ENCODE data around the gene TXLNB. TPM values are rescaled to one million over a fixed set of nuclear protein-coding genes. Genes with fewer than 3 reads are reported as not detected.

TXLNB gene
- total and polyA plus RNA-seq, 10 donors = 1.2 to 6.6 (median 3.1) TPM

DNA sequence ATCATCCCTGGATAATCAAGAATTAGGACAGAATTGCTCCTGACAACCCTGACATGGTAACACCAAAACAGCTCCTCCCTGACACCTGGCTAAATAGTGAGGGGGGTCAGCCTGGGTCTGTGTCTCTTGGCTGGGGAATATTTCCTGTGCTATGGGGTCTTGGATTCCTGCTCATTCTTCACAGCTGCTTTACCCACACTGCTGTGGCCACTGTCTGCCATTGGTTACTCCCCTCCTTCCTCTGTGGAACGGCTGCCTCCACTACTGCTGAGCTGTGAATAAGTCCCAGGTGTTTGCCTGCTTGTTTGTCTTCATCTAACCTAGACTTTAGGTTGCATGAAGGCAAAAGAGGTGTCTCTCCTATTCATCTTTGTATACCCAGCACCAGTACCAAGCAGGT lies 33.9 kb upstream of the TXLNB start:
- DNase-seq = no peak
- H3K27me3 ChIP-seq (replicated peaks in 1 of 7) = no peaks in the 10 kb centered on the region
- TF ChIP-seq POLR2AphosphoS5 (IDR thresholded peaks at IDR 0.05) (no peak), POLR2A (IDR thresholded peaks at IDR 0.05) (no peak)
- TF ChIP-seq, protein P1, sequence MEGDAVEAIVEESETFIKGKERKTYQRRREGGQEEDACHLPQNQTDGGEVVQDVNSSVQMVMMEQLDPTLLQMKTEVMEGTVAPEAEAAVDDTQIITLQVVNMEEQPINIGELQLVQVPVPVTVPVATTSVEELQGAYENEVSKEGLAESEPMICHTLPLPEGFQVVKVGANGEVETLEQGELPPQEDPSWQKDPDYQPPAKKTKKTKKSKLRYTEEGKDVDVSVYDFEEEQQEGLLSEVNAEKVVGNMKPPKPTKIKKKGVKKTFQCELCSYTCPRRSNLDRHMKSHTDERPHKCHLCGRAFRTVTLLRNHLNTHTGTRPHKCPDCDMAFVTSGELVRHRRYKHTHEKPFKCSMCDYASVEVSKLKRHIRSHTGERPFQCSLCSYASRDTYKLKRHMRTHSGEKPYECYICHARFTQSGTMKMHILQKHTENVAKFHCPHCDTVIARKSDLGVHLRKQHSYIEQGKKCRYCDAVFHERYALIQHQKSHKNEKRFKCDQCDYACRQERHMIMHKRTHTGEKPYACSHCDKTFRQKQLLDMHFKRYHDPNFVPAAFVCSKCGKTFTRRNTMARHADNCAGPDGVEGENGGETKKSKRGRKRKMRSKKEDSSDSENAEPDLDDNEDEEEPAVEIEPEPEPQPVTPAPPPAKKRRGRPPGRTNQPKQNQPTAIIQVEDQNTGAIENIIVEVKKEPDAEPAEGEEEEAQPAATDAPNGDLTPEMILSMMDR (IDR thresholded peaks at IDR 0.05 in 8 of 11, conservative IDR thresholded peaks at IDR 0.05 in 3 of 11) = no peak
- no peak overlapping the region for H3K4me3 ChIP-seq
- no peaks in the 10 kb centered on the region for H3K36me3 ChIP-seq
- intact Hi-C loops (cut with DNase I; ENCODE audit: low total_unique reads) = no loop called here
- H3K27ac ChIP-seq = peak overlapping the region in 7 of 8 donors; percentile 2 to 93 (median 88)
- peaks cover 0 to 6% (median 0%) of the 10 kb centered on the region in 8 donors for H3K9me3 ChIP-seq
- peaks cover 18 to 46% (median 36%) of the 10 kb centered on the region in 6 donors for H3K4me1 ChIP-seq
- 14 to 33% (median 20%) methylated on average over 1 of the region's 1 CpG for WGBS, 5 donors

DNA sequence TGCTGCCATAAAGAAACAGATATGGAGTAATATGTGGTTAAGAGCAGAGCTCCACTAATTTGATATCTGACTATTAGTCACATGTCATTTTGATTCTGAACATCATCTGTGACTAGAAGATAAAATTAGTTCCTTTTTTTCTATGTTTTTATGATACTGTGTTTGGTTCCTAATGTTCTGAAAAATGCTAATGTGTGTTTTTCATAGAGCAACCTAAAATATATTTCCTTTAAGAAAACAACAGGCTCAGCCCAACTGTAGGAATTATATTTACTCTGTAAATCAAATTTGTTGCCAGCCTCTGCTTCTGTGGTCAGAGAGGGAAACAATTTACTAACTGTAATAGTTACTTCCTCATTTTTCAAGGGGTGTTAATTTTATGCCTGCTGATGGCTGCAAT lies 33.3 kb upstream of the TXLNB start:
- no peak for DNase-seq
- intact Hi-C loops (cut with DNase I; ENCODE audit: low total_unique reads) = no loop called here
- Histone ChIP-seq H3K4me3 (peak overlapping the region in 1 of 8 donors; percentile 72), H3K27me3 (replicated peaks in 1 of 7) (no peaks in the 10 kb centered on the region), H3K9me3 (peaks cover 0 to 6% (median 0%) of the 10 kb centered on the region in 8 donors), H3K4me1 (peaks cover 18 to 46% (median 36%) of the 10 kb centered on the region in 6 donors), H3K27ac (peak overlapping the region; percentile 15 to 93 (median 88)), H3K36me3 (no peaks in the 10 kb centered on the region)
- TF ChIP-seq POLR2A (IDR thresholded peaks at IDR 0.05) (no peak), POLR2AphosphoS5 (IDR thresholded peaks at IDR 0.05) (no peak)
- TF ChIP-seq, protein P1 (IDR thresholded peaks at IDR 0.05 in 8 of 11, conservative IDR thresholded peaks at IDR 0.05 in 3 of 11) = no peak

DNA sequence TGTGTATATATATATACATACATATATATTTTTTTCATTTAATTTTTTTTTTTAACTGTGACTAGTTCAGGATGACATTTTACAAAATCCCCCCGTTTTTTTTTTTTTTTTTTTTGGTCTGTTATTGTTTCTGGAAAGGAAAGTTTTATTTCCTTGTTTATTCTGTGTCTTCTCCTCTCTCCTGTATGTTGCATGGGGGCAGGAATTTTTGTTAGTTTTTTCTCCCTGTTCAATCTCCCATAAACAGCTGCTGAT lies 32.4 kb upstream of the TXLNB start:
- no peak for DNase-seq
- peak overlapping the region; percentile 6 to 93 (median 88) for H3K27ac ChIP-seq
- peak overlapping the region in 6 of 8 donors; percentile 20 to 72 (median 40) for H3K4me3 ChIP-seq
- H3K27me3 ChIP-seq (replicated peaks in 1 of 7) = no peaks in the 10 kb centered on the region
- TF ChIP-seq, protein P1 (IDR thresholded peaks at IDR 0.05 in 8 of 11, conservative IDR thresholded peaks at IDR 0.05 in 3 of 11) = no peak
- TF ChIP-seq POLR2AphosphoS5 (IDR thresholded peaks at IDR 0.05) = no peak
- TF ChIP-seq POLR2A (IDR thresholded peaks at IDR 0.05) = no peak
- 0 to 18% (median 7%) methylated on average over 1 of the region's 1 CpG for WGBS, 5 donors
- H3K9me3 ChIP-seq = peaks cover 0 to 5% (median 0%) of the 10 kb centered on the region in 8 donors
- peaks cover 18 to 46% (median 36%) of the 10 kb centered on the region in 6 donors for H3K4me1 ChIP-seq
- no peaks in the 10 kb centered on the region for H3K36me3 ChIP-seq
- intact Hi-C loops (cut with DNase I; ENCODE audit: low total_unique reads) = no loop called here

DNA sequence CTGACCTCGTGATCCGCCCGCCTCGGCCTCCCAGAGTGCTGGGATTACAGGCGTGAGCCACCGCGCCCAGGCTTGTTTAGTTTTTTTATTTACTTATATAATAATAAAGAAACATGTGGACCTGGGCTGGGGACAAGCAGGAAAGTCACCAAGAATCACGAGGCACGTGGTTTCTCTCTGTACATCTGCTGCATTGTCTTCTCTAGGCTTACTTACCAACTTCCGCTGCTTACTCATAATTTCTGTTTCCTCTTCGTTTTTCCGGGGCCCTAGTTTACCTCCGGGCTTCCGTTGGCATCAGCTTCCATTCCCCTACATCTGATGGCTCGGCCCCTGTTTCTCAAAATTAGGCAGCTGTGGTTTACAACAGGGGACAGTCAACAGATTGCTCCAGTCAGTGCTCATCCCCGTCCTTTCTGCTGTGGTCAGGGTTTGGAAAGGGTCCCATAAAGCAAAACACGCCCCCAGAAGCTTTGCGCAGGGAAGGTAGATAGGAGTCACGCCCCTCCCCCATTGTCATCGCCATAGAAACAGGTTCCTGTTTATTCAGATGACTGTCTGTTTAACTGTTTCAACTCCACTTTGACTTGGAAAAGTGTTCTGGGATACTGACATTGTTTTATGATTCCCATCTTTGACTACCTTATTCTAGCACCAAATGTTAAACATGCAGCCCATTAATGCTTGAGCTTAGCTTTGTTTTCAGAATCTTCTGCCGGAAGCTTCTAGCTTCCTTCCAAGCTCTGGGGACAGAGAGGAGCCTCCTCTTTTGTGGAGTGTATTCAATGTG lies 31.9 kb upstream of the TXLNB start:
- peak in 2 of 3 donors; percentile 35 to 79 for TF ChIP-seq POLR2AphosphoS5 (IDR thresholded peaks at IDR 0.05)
- TF ChIP-seq POLR2A (IDR thresholded peaks at IDR 0.05) = no peak
- Histone ChIP-seq H3K4me1 (peaks cover 18 to 46% (median 36%) of the 10 kb centered on the region in 6 donors), H3K9me3 (no peaks in the 10 kb centered on the region), H3K27me3 (replicated peaks in 1 of 7) (no peaks in the 10 kb centered on the region), H3K27ac (peak overlapping the region; percentile 55 to 93 (median 88)), H3K4me3 (peak overlapping the region; percentile 2 to 72 (median 34)), H3K36me3 (no peaks in the 10 kb centered on the region)
- peak; percentile 89 for DNase-seq
- WGBS, 5 donors = 30 to 35% (median 31%) methylated on average over 21 of the region's 21 CpGs
- intact Hi-C loops (cut with DNase I; ENCODE audit: low total_unique reads) = no loop called here

Measured in spleen (tissue), 11 donors.